Psoas muscle (tissue), 8 donors: ENCODE measurements around the gene SELENOI. TPM values are rescaled to one million over a fixed set of nuclear protein-coding genes. Genes with fewer than 3 reads are reported as not detected.

Experiments
- ATAC-seq, 4 donors: fragments of 200-7000 bp; cut with Tn5 transposase; one replicate each; pipeline ENCODE4 v1.9.1; 2020; ENCODE audit warnings: moderate library complexity in 3 of 4, mild to moderate bottlenecking in 2 of 4
- DNase-seq, 2 donors: peaks; one replicate each; pipeline ENCODE4 v3.0.0-alpha.2; 2020
- H3K27ac ChIP-seq: fragments of 200-600 bp; one replicate; pipeline ENCODE4 v1.8.0; 2022
- H3K27me3 ChIP-seq, 3 donors: fragments of 200-600 bp in 1 of 3; one replicate each; pipeline versions ENCODE4 v1.6.1 to v1.8.0; 2013 to 2022; ENCODE audit warnings: low read length in 2 of 3, mild to moderate bottlenecking in 2 of 3, moderate library complexity in 1 of 3; ENCODE audit not compliant: insufficient read depth in 3 of 3
- H3K36me3 ChIP-seq, 2 donors: fragments of 200-600 bp in 1 of 2; one replicate each; pipeline versions ENCODE4 v1.6.1 to v1.8.0; 2013 to 2022; ENCODE audit warnings: low read depth in 1 of 2, mild to moderate bottlenecking in 1 of 2, moderate library complexity in 1 of 2; ENCODE audit not compliant: insufficient read depth in 1 of 2
- H3K4me1 ChIP-seq: fragments of 200-600 bp; one replicate; pipeline ENCODE4 v1.8.0; 2022
- H3K4me3 ChIP-seq: fragments of 200-600 bp; one replicate; pipeline ENCODE4 v1.8.0; 2022; ENCODE audit warnings: mild to moderate bottlenecking
- H3K9me3 ChIP-seq: fragments of 200-600 bp; one replicate; pipeline ENCODE4 v1.8.0; 2022
- CTCF ChIP-seq: fragments of 200-600 bp; IDR thresholded peaks from one replicate; pipeline ENCODE4 v1.8.0; 2022; ENCODE audit warnings: antibody characterized with exemption
- WGBS, 3 donors: extraction: QIAGEN DNeasy Blood & Tissue Kit; methylation state at CpG; one replicate each; pipeline versions ENCODE4 v1.1.6 to v1.1.7; 2013; 5-methylcytosine and 5-hydroxymethylcytosine counted together
- intact Hi-C, 2 donors: fragments of 100-400 bp; cut with DNase I; formaldehyde crosslinking; loops; one replicate each; pipeline versions ENCODE4 v1.11.0 to v1.14.2; 2022
- polyA plus RNA-seq, 3 donors: library from polyadenylated mRNA; stranded (reverse); fragments of 200-250 nt; gene quantifications; one replicate each; pipeline ENCODE4 v1.2.3, GENCODE V29; 2013
- total RNA-seq, 4 donors: library from RNA; stranded (reverse); fragmentation: NEBNext Ultra II Directional in 2 of 4; extraction: Animal tissue kit (Norgen Biotek cat#: 25700) in 2 of 4; gene quantifications; one replicate each; pipeline versions ENCODE4 v1.2.1 to v1.2.4, GENCODE V29; 2021 to 2023
- donor health status: healthy with polysubstance abuse.
- donor health status: DM: no; HTN: no; CAD: no; lungs with moderate emphysema.
- donor health status: Bipolar disorder and iron deficiency.
- donor health status: healthy.
- donor health status: DM: yes; HTN: yes; CAD: no.
- donor health status: DM: no; HTN: no; CAD: no.
- donor health status: DM: no; HTN: no; CAD: no.
- donor health status: DM: yes; HTN: yes; CAD: no.

SELENOI gene
- total and polyA plus RNA-seq, 7 donors: 3.7 to 40.5 (median 15.7) TPM

- no peak for DNase-seq
- H3K4me3 ChIP-seq: no peak overlapping the region
- no peak for ATAC-seq
- intact Hi-C loops: no loop called here
- 28 to 36% (median 36%) methylated on average over 2 of the region's 2 CpGs for WGBS, 3 donors
- no peaks in the 10 kb centered on the region for H3K36me3 ChIP-seq
- H3K9me3 ChIP-seq: no peaks in the 10 kb centered on the region
- no peaks in the 10 kb centered on the region for H3K4me1 ChIP-seq
- H3K27ac ChIP-seq: no peak overlapping the region
- no peak for TF ChIP-seq CTCF
- H3K27me3 ChIP-seq: no peaks in the 10 kb centered on the region
Observed at GRCh38 chr2:26432859-26433258, 86.9 kb downstream of the SELENOI start.

DNA sequence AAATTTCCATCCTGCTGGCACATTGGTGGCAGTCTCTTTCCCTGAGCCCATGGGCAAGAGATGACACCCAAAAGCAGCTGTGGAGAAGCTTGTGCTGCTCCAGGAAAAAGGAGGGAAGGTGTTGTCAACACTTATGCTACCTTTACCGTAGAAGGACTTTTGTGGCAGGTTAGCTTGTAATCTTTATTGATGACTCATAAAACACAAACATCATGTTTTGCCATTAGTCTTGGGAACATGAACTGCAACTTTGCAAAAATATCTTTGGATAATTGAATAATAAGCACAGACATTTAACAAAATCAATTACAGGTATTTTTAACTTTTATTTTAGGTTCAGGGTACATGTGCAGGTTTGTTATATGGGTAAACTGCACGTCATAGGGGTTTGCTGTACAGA, 89.2 kb downstream of the SELENOI start:
- 90 to 92% (median 91%) methylated on average over 2 of the region's 2 CpGs for WGBS, 3 donors
- no peak for TF ChIP-seq CTCF
- Histone ChIP-seq H3K9me3 (no peaks in the 10 kb centered on the region), H3K27me3 (no peaks in the 10 kb centered on the region), H3K4me1 (no peaks in the 10 kb centered on the region), H3K36me3 (no peaks in the 10 kb centered on the region), H3K27ac (no peak overlapping the region), H3K4me3 (no peak overlapping the region)
- DNase-seq (no peak), ATAC-seq (no peak)
- intact Hi-C loops: no loop called here

- Histone ChIP-seq H3K4me1 (no peaks in the 10 kb centered on the region), H3K27me3 (no peaks in the 10 kb centered on the region), H3K36me3 (no peaks in the 10 kb centered on the region), H3K9me3 (no peaks in the 10 kb centered on the region), H3K4me3 (no peak overlapping the region), H3K27ac (no peak overlapping the region)
- 36 to 50% (median 41%) methylated on average over 8 of the region's 8 CpGs for WGBS, 3 donors
- intact Hi-C loops: no loop called here
- DNase-seq: no peak
- TF ChIP-seq CTCF: no peak
- ATAC-seq: no peak
Observed at GRCh38 chr2:26438526-26438925, 92.6 kb downstream of the SELENOI start.

- Histone ChIP-seq H3K36me3 (no peaks in the 10 kb centered on the region), H3K27ac (no peak overlapping the region), H3K27me3 (no peaks in the 10 kb centered on the region), H3K9me3 (no peaks in the 10 kb centered on the region), H3K4me1 (no peaks in the 10 kb centered on the region), H3K4me3 (no peak overlapping the region)
- no peak for TF ChIP-seq CTCF
- DNase-seq (no peak), ATAC-seq (no peak)
- WGBS, 3 donors: 84 to 89% (median 85%) methylated on average over 5 of the region's 5 CpGs
- intact Hi-C loops: no loop called here
Observed at GRCh38 chr2:26438926-26439325, 93.0 kb downstream of the SELENOI start.

DNA sequence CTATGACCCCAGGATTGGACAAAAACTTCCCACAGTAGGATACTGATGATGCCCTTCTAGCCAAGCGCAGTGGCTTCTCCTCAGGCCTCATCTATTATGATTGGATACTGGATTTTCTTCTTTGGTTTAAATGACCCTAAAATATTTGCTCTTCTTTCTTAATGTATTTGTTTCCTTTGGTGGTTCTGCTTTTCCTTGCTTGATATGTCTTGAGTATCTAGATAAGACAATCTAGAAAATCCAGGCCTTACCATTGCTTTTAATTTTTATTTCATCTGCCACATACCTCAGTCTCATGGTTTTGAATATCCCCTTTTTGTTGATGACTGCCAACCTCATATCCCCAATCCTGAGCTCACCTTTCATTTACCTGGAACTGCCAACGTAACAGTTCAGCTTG, 96.4 kb downstream of the SELENOI start:
- Histone ChIP-seq H3K4me1 (no peaks in the 10 kb centered on the region), H3K4me3 (no peak overlapping the region), H3K36me3 (no peaks in the 10 kb centered on the region), H3K27ac (no peak overlapping the region), H3K27me3 (no peaks in the 10 kb centered on the region), H3K9me3 (no peaks in the 10 kb centered on the region)
- ATAC-seq (no peak), DNase-seq (no peak)
- WGBS, 3 donors: 86 to 95% (median 88%) methylated on average over 2 of the region's 2 CpGs
- TF ChIP-seq CTCF: no peak
- intact Hi-C loops: no loop called here
